ENCODE results near the gene BAIAP2L1. TPM values are rescaled to one million over a fixed set of nuclear protein-coding genes. Genes with fewer than 3 reads are reported as not detected.

Gene BAIAP2L1
- total RNA-seq, 2 experiments from 2014 or later, result 0.33 to 0.61 TPM

- Histone ChIP-seq H3K4me3 (ENCODE audit: low read length) (no peak overlapping the region), H3K36me3 (ENCODE audit: insufficient read depth, low read length) (no peaks in the 10 kb centered on the region), H3K9me3 (ENCODE audit: control insufficient read depth in 1 of 2, insufficient read depth in 1 of 2, low read length in 2 of 2) (no peaks in the 10 kb centered on the region), H3K4me1 (ENCODE audit: insufficient read depth, low read length) (no peaks in the 10 kb centered on the region), H3K27ac (ENCODE audit: low read depth in 1 of 2, low read length in 2 of 2) (no peak overlapping the region), H3K27me3 (ENCODE audit: control insufficient read depth in 1 of 2, insufficient read depth in 2 of 2, low read length in 2 of 2) (no peaks in the 10 kb centered on the region)
- ATAC-seq (ENCODE audit: poor library complexity) (no peak), DNase-seq (no peak)
- CTCF ChIA-PET, result no interaction called here
- Mint-ChIP-seq H3K9me3 (no peaks in the 10 kb centered on the region), H3K4me3 (no peak overlapping the region), H3K27ac (no peak overlapping the region), H3K27me3 (no peaks in the 10 kb centered on the region), H3K36me3 (ENCODE audit: low read depth) (no peaks in the 10 kb centered on the region), H3K4me1 (ENCODE audit: low read depth) (no peaks in the 10 kb centered on the region)
- intact Hi-C loops (cut with DNase I, micrococcal nuclease), result no loop called here
- POLR2A ChIA-PET, result no interaction called here
- TF ChIP-seq CTCF (IDR thresholded peaks at IDR 0.05), result no peak
Measured at GRCh38 chr7:98378210-98378819, 22.6 kb downstream of the BAIAP2L1 start.

GRCh38 chr7:98376711-98377110 lies 24.2 kb downstream of the BAIAP2L1 start:
- H3K4me3 Mint-ChIP-seq, result no peak overlapping the region
- Histone ChIP-seq H3K9me3 (ENCODE audit: control insufficient read depth in 1 of 2, insufficient read depth in 1 of 2, low read length in 2 of 2) (no peaks in the 10 kb centered on the region), H3K27ac (ENCODE audit: low read depth in 1 of 2, low read length in 2 of 2) (no peak overlapping the region), H3K27me3 (ENCODE audit: control insufficient read depth in 1 of 2, insufficient read depth in 2 of 2, low read length in 2 of 2) (no peaks in the 10 kb centered on the region), H3K4me1 (ENCODE audit: insufficient read depth, low read length) (no peaks in the 10 kb centered on the region), H3K36me3 (ENCODE audit: insufficient read depth, low read length) (no peaks in the 10 kb centered on the region), H3K4me3 (ENCODE audit: low read length) (no peak overlapping the region)
- ChIA-PET CTCF (interaction anchor here (0.7 kb wide), 1 partner anchor 70 kb away, joined by 3 read pairs; no protein-coding TSS in a partner anchor), POLR2A (no interaction called here)
- TF ChIP-seq CTCF (IDR thresholded peaks at IDR 0.05), result no peak
- H3K4me1 Mint-ChIP-seq (ENCODE audit: low read depth), result no peaks in the 10 kb centered on the region
- DNase-seq, result no peak
- no peaks in the 10 kb centered on the region for H3K9me3 Mint-ChIP-seq
- no peaks in the 10 kb centered on the region for H3K36me3 Mint-ChIP-seq (ENCODE audit: low read depth)
- ATAC-seq (ENCODE audit: poor library complexity), result no peak
- intact Hi-C loops (cut with DNase I, micrococcal nuclease), result no loop called here
- no peak overlapping the region for H3K27ac Mint-ChIP-seq
- no peaks in the 10 kb centered on the region for H3K27me3 Mint-ChIP-seq

- TF ChIP-seq CTCF (IDR thresholded peaks at IDR 0.05), result no peak
- no peak for DNase-seq
- Mint-ChIP-seq H3K4me1 (ENCODE audit: low read depth) (no peaks in the 10 kb centered on the region), H3K36me3 (ENCODE audit: low read depth) (no peaks in the 10 kb centered on the region), H3K4me3 (no peak overlapping the region), H3K9me3 (no peaks in the 10 kb centered on the region), H3K27me3 (no peaks in the 10 kb centered on the region), H3K27ac (no peak overlapping the region)
- H3K9me3 ChIP-seq (ENCODE audit: control insufficient read depth in 1 of 2, insufficient read depth in 1 of 2, low read length in 2 of 2), result no peaks in the 10 kb centered on the region
- intact Hi-C loops (cut with DNase I, micrococcal nuclease), result no loop called here
- no peak overlapping the region for H3K27ac ChIP-seq (ENCODE audit: low read depth in 1 of 2, low read length in 2 of 2)
- no peak for ATAC-seq (ENCODE audit: poor library complexity)
- no peaks in the 10 kb centered on the region for H3K4me1 ChIP-seq (ENCODE audit: insufficient read depth, low read length)
- ChIA-PET CTCF (no interaction called here), POLR2A (no interaction called here)
- H3K27me3 ChIP-seq (ENCODE audit: control insufficient read depth in 1 of 2, insufficient read depth in 2 of 2, low read length in 2 of 2), result no peaks in the 10 kb centered on the region
- no peaks in the 10 kb centered on the region for H3K36me3 ChIP-seq (ENCODE audit: insufficient read depth, low read length)
- no peak overlapping the region for H3K4me3 ChIP-seq (ENCODE audit: low read length)
Measured at GRCh38 chr7:98375664-98376063, 25.2 kb downstream of the BAIAP2L1 start.

Data from CD4-positive, alpha-beta T cell (primary cell).